Posterior vena cava (tissue), 2 donors: Measurements from ENCODE around the gene NUTM2E. TPM values are rescaled to one million over a fixed set of nuclear protein-coding genes. Genes with fewer than 3 reads are reported as not detected.
"Not testable (repeated sequence)": the region's sequence is repeated elsewhere in the genome, so short reads cannot be mapped to it uniquely, and the experiment has no call there.

Experiments used
- DNase-seq: peaks from one replicate; pipeline ENCODE4 v3.0.0-alpha.2; 2020; ENCODE audit warnings: low spot score
- intact Hi-C, 2 donors: fragments of 100-400 bp; cut with DNase I; formaldehyde crosslinking; loops; one replicate each; pipeline versions ENCODE4 v1.14.1 to v1.14.2; 2022 to 2023
- long read RNA-seq, 2 donors: library from polyadenylated mRNA; unstranded; transcript quantifications; one replicate each; pipeline ENCODE4 v2.0.0, GENCODE V29; 2020 to 2021
- total RNA-seq, 2 donors: library from RNA; stranded (reverse); fragmentation: NEBNext Ultra II Directional; extraction: Animal tissue kit (Norgen Biotek cat#: 25700); gene quantifications; one replicate each; pipeline ENCODE4 v1.2.1, GENCODE V29; 2021
- donor health status: DM: yes; HTN: yes; CAD: no.
- donor health status: DM: yes; HTN: yes; CAD: no.

NUTM2E gene
- total RNA-seq, result under 1 TPM in 1 of 2 donors, not detected in 1; 0.46 TPM
- long read RNA-seq, donor 1, result 0 reads
- long read RNA-seq, donor 2, result 0 reads

GRCh38 chr10:79826496-79827215 lies at the start of gene NUTM2E:
Gene NUTM2E, plus strand, starts transcription at chr10:79826739. Its CDS starts 15,002 bp downstream, at chr10:79841741.
- intact Hi-C loops, result not testable (repeated sequence)
- peak; percentile 92 for DNase-seq

- DNase-seq, intact Hi-C loops: not testable (repeated sequence)
These were observed 48.5 kb upstream of the NUTM2E start for GRCh38 chr10:79777997-79778396.

- intact Hi-C loops, result not testable (repeated sequence)
- DNase-seq, result peak; percentile 88
These were observed 47.1 kb upstream of the NUTM2E start for GRCh38 chr10:79779310-79779938.

GRCh38 chr10:79779992-79780391 lies 46.5 kb upstream of the NUTM2E start:
- intact Hi-C loops, result not testable (repeated sequence)

GRCh38 chr10:79781584-79781983 lies 45.0 kb upstream of the NUTM2E start:
- DNase-seq, intact Hi-C loops: not testable (repeated sequence)

More at GRCh38 chr10:79779992-79780391, 46.5 kb upstream of the NUTM2E start:
- DNase-seq, result not testable (repeated sequence)

- intact Hi-C loops, DNase-seq: not testable (repeated sequence)
These were observed 39.0 kb upstream of the NUTM2E start for GRCh38 chr10:79787455-79787952.

GRCh38 chr10:79789351-79789750 lies 37.2 kb upstream of the NUTM2E start:
- intact Hi-C loops, DNase-seq: not testable (repeated sequence)

- intact Hi-C loops, DNase-seq: not testable (repeated sequence)
These were observed 34.5 kb upstream of the NUTM2E start for GRCh38 chr10:79791906-79792517.

- DNase-seq, intact Hi-C loops: not testable (repeated sequence)
These were observed 27.2 kb upstream of the NUTM2E start for GRCh38 chr10:79799337-79799736.

- intact Hi-C loops, DNase-seq: not testable (repeated sequence)
These were observed 20.7 kb upstream of the NUTM2E start for GRCh38 chr10:79805857-79806256.

GRCh38 chr10:79811895-79812294 lies 14.6 kb upstream of the NUTM2E start:
- DNase-seq, intact Hi-C loops: not testable (repeated sequence)

- DNase-seq, intact Hi-C loops: not testable (repeated sequence)
These were observed 10.2 kb upstream of the NUTM2E start for GRCh38 chr10:79816290-79816689.

- intact Hi-C loops, DNase-seq: not testable (repeated sequence)
These were observed 3.2 kb upstream of the NUTM2E start for GRCh38 chr10:79823387-79823786.

GRCh38 chr10:79825587-79826011 lies 940 bp upstream of the NUTM2E start:
- intact Hi-C loops, result not testable (repeated sequence)
- DNase-seq, result peak; percentile 77

GRCh38 chr10:79826131-79826495 lies 426 bp upstream of the NUTM2E start:
- peak; percentile 78 for DNase-seq
- intact Hi-C loops, result not testable (repeated sequence)

GRCh38 chr10:79833833-79834232 lies 7.3 kb downstream of the NUTM2E start:
- DNase-seq, intact Hi-C loops: not testable (repeated sequence)

GRCh38 chr10:79835891-79836290 lies 9.4 kb downstream of the NUTM2E start:
- intact Hi-C loops, DNase-seq: not testable (repeated sequence)

- intact Hi-C loops, DNase-seq: not testable (repeated sequence)
These were observed 10.4 kb downstream of the NUTM2E start for GRCh38 chr10:79836891-79837290.

- intact Hi-C loops, DNase-seq: not testable (repeated sequence)
These were observed 11.9 kb downstream of the NUTM2E start for GRCh38 chr10:79838441-79838840.
